8988T (cell line): ENCODE measurements around the gene SSNA1.
"Not testable (repeated sequence)": the region's sequence is repeated elsewhere in the genome, so short reads cannot be mapped to it uniquely, and the experiment has no call there.

Experiments used
- DNase-seq: peaks from one replicate; pipeline ENCODE4 v3.0.0; 2011

The SSNA1 gene

DNA sequence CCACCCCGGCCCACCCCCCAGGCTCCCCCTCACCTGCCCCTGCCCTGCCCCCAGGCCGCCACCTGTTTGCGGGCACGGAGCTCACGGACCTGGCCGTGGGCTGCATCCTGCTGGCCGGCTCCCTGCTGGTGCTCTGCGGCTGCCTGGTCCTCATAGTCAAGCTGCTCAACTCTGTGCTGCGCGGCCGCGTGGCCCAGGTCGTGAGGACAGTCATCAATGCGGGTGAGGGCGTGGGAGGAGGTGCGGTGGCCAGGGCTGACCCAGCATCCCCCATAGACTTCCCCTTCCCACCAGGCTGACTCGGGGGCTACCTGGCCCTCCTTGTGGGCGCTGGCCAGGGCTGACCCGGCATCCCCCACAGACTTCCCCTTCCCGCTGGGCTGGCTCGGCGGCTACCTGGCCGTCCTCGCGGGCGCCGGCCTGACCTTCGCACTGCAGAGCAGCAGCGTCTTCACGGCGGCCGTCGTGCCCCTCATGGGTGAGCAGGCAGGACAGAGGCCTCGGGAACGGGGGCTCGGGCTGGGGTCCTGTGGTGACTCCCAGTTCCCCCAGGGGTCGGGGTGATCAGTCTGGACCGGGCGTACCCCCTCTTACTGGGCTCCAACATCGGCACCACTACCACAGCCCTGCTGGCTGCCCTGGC is 45.7 kb downstream of the SSNA1 start:
- DNase-seq: no peak

DNA sequence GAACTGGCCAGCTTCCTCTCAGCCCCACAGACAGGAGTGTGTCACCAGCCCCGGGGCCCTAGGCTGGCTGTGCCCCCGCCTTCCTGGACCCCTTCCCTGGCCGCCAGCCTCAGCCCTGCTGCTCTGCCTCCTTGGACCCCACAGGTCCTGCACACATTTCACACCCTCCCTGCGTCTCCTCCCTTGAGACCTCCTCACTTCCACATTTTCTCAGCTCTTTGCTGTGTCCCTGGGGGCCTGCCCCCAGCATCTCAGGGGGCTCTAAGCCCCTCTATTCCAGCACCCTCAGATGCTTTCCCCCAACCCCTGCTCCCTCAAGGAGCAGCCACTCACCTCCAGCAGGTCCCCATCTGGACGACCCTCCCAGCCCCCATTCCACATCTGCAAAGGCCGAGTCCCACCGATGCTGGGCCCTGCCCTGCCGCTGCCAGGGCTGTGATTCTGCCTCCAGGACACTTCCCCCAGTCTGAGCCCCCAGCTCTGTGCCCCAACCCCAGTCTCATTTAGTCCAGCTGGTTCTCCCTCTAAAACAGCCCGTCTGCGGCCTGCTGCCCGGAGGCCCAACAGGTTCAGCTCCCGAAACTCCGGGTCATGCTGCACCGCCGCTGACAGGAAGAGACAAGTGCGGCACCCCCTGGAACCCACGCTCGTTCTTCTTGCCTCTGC is 46.4 kb downstream of the SSNA1 start:
- DNase-seq: no peak

DNA sequence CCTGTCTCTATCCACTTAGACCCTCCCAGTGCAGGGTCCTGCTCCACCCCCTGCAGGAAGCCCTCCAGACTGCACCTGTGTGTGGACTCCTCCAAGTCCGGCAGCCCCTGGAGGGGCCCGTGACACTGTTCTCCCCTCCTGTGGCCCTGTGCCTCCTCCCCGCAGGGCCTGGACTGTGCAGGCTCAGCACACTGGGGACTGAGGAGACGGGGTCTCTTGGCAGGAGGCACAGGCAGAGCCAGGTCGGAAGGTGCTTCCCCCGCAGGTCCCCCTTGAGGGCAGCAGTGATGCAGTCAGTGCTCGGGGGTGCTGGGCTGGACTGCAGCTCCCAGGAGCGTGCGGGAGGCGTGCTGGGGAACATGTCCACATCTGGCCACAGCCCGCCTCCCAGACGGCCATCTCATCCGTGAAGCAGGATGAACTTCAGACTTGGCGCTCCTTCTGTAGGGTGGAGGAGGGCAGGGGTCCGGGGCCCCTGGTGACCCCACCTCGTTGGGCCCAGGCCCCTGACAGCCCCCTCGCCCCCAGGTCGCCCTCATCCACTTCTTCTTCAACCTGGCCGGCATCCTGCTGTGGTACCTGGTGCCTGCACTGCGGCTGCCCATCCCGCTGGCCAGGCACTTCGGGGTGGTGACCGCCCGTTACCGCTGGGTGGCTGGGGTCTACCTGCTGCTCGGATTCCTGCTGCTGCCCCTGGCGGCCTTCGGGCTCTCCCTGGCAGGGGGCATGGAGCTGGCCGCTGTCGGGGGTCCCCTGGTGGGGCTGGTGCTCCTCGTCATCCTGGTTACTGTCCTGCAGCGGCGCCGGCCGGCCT is 47.2 kb downstream of the SSNA1 start:
- DNase-seq: no peak

- DNase-seq: peak; percentile 100
These were observed 47.9 kb downstream of the SSNA1 start for GRCh38 chr9:137236238-137236935.

GRCh38 chr9:137236936-137237421 is 48.5 kb downstream of the SSNA1 start:
- DNase-seq: no peak

- no peak for DNase-seq
These were observed 49.6 kb downstream of the SSNA1 start for GRCh38 chr9:137237759-137238726.

GRCh38 chr9:137239541-137240200 is 51.2 kb downstream of the SSNA1 start:
- DNase-seq: not testable (repeated sequence)
